ENCODE measurements around the gene TNRC6C. TPM values are rescaled to one million over a fixed set of nuclear protein-coding genes. Genes with fewer than 3 reads are reported as not detected.
"Not testable (repeated sequence)": the region's sequence is repeated elsewhere in the genome, so short reads cannot be mapped to it uniquely, and the experiment has no call there.

TNRC6C gene
- polyA plus RNA-seq, 2 donors, result 1.2 to 3.4 TPM

GRCh38 chr17:77930780-77931768 lies 27.4 kb upstream of the TNRC6C start:
- Histone ChIP-seq H3K4me1 (ENCODE audit: control insufficient read depth in 2 of 2, insufficient read depth in 2 of 2, low read length in 1 of 2) (no peaks in the 10 kb centered on the region), H3K4me3 (ENCODE audit: low read depth in 1 of 2, low read length in 2 of 2) (no peak overlapping the region), H3K36me3 (ENCODE audit: control insufficient read depth in 2 of 2, insufficient read depth in 2 of 2, low read length in 1 of 2) (no peaks in the 10 kb centered on the region), H3K9me3 (ENCODE audit: control insufficient read depth in 2 of 2, insufficient read depth in 1 of 2, low read depth in 1 of 2, low read length in 1 of 2) (no peaks in the 10 kb centered on the region), H3K27ac (ENCODE audit: low read depth in 2 of 2, low read length in 1 of 2) (no peak overlapping the region), H3K27me3 (ENCODE audit: control insufficient read depth in 1 of 2, insufficient read depth in 2 of 2, low read length in 2 of 2) (no peaks in the 10 kb centered on the region)
- WGBS, 2 donors, result 54 to 59% methylated on average over 23 to 24 of the region's 24 CpGs

- H3K4me3 ChIP-seq (ENCODE audit: low read depth in 1 of 2, low read length in 2 of 2), result no peak overlapping the region
- H3K4me1 ChIP-seq (ENCODE audit: control insufficient read depth in 2 of 2, insufficient read depth in 2 of 2, low read length in 1 of 2), result no peaks in the 10 kb centered on the region
- 76 to 90% methylated on average over 6 of the region's 6 CpGs for WGBS, 2 donors
- no peaks in the 10 kb centered on the region for H3K36me3 ChIP-seq (ENCODE audit: control insufficient read depth in 2 of 2, insufficient read depth in 2 of 2, low read length in 1 of 2)
- no peaks in the 10 kb centered on the region for H3K27me3 ChIP-seq (ENCODE audit: control insufficient read depth in 1 of 2, insufficient read depth in 2 of 2, low read length in 2 of 2)
- no peak overlapping the region for H3K27ac ChIP-seq (ENCODE audit: low read depth in 2 of 2, low read length in 1 of 2)
- no peaks in the 10 kb centered on the region for H3K9me3 ChIP-seq (ENCODE audit: control insufficient read depth in 2 of 2, insufficient read depth in 1 of 2, low read depth in 1 of 2, low read length in 1 of 2)
Observed at GRCh38 chr17:77933777-77934398, 24.6 kb upstream of the TNRC6C start.

GRCh38 chr17:77935121-77935571 lies 23.4 kb upstream of the TNRC6C start:
- Histone ChIP-seq H3K27me3 (ENCODE audit: control insufficient read depth in 1 of 2, insufficient read depth in 2 of 2, low read length in 2 of 2) (no peaks in the 10 kb centered on the region), H3K4me3 (ENCODE audit: low read depth in 1 of 2, low read length in 2 of 2) (no peak overlapping the region), H3K9me3 (ENCODE audit: control insufficient read depth in 2 of 2, insufficient read depth in 1 of 2, low read depth in 1 of 2, low read length in 1 of 2) (no peaks in the 10 kb centered on the region), H3K27ac (ENCODE audit: low read depth in 2 of 2, low read length in 1 of 2) (no peak overlapping the region), H3K36me3 (ENCODE audit: control insufficient read depth in 2 of 2, insufficient read depth in 2 of 2, low read length in 1 of 2) (no peaks in the 10 kb centered on the region), H3K4me1 (ENCODE audit: control insufficient read depth in 2 of 2, insufficient read depth in 2 of 2, low read length in 1 of 2) (no peaks in the 10 kb centered on the region)
- 45 to 59% methylated on average over 11 of the region's 11 CpGs for WGBS, 2 donors

DNA sequence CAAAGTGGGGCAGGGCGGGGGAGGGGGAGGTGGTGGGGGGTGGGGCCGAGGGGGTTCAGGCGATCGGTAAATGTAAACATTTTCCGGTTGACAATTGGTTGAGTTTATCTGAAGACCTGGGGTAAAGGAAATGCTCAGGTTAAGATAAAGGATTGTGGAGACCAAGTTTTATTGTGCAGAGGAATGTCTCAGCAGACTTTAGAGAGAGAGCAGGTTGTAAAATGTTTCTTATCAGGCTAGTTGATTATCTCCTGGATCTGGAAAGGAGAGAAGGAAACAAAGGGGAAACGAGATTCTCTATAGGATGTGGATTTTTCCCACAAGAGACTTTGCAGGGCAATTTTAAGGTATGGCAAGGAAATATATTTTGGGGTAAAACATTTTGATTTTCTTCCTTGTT lies 22.8 kb upstream of the TNRC6C start:
- H3K27ac ChIP-seq (ENCODE audit: low read depth in 2 of 2, low read length in 1 of 2); H3K36me3 ChIP-seq (ENCODE audit: control insufficient read depth in 2 of 2, insufficient read depth in 2 of 2, low read length in 1 of 2); H3K9me3 ChIP-seq (ENCODE audit: control insufficient read depth in 2 of 2, insufficient read depth in 1 of 2, low read depth in 1 of 2, low read length in 1 of 2); H3K27me3 ChIP-seq (ENCODE audit: control insufficient read depth in 1 of 2, insufficient read depth in 2 of 2, low read length in 2 of 2); H3K4me3 ChIP-seq (ENCODE audit: low read depth in 1 of 2, low read length in 2 of 2); H3K4me1 ChIP-seq (ENCODE audit: control insufficient read depth in 2 of 2, insufficient read depth in 2 of 2, low read length in 1 of 2): not testable (repeated sequence)
- whole genome bisulfite sequencing, 2 donors, result 43 to 53% methylated on average over 6 of the region's 6 CpGs

DNA sequence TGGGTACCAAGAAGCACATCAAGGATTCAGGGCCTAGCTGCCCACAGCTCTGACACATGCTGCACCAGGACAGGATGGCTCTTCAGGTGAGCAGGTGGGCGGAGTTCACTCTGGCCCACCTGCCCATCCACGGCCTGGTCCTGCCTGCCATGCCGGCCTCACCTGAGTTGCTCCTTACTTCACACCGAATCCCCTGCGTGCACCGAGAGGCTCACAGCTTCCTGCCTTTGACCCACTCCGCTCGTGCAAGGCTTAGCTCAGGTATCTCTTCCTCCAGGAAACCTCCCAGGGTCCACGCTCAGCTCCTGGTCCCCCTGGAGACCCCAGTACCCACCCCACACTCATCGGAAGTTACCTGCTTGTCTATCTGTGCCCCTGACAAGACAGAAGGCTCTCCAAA lies 21.6 kb upstream of the TNRC6C start:
- Histone ChIP-seq H3K4me1 (ENCODE audit: control insufficient read depth in 2 of 2, insufficient read depth in 2 of 2, low read length in 1 of 2) (no peaks in the 10 kb centered on the region), H3K27ac (ENCODE audit: low read depth in 2 of 2, low read length in 1 of 2) (no peak overlapping the region), H3K27me3 (ENCODE audit: control insufficient read depth in 1 of 2, insufficient read depth in 2 of 2, low read length in 2 of 2) (no peaks in the 10 kb centered on the region), H3K36me3 (ENCODE audit: control insufficient read depth in 2 of 2, insufficient read depth in 2 of 2, low read length in 1 of 2) (no peaks in the 10 kb centered on the region), H3K9me3 (ENCODE audit: control insufficient read depth in 2 of 2, insufficient read depth in 1 of 2, low read depth in 1 of 2, low read length in 1 of 2) (no peaks in the 10 kb centered on the region), H3K4me3 (ENCODE audit: low read depth in 1 of 2, low read length in 2 of 2) (no peak overlapping the region)
- 89% methylated on average over 10 of the region's 10 CpGs for WGBS, 2 donors

- 87 to 88% methylated on average over 7 of the region's 7 CpGs for WGBS, 2 donors
- Histone ChIP-seq H3K36me3 (ENCODE audit: control insufficient read depth in 2 of 2, insufficient read depth in 2 of 2, low read length in 1 of 2) (no peaks in the 10 kb centered on the region), H3K9me3 (ENCODE audit: control insufficient read depth in 2 of 2, insufficient read depth in 1 of 2, low read depth in 1 of 2, low read length in 1 of 2) (no peaks in the 10 kb centered on the region), H3K4me3 (ENCODE audit: low read depth in 1 of 2, low read length in 2 of 2) (no peak overlapping the region), H3K27me3 (ENCODE audit: control insufficient read depth in 1 of 2, insufficient read depth in 2 of 2, low read length in 2 of 2) (no peaks in the 10 kb centered on the region), H3K4me1 (ENCODE audit: control insufficient read depth in 2 of 2, insufficient read depth in 2 of 2, low read length in 1 of 2) (no peaks in the 10 kb centered on the region), H3K27ac (ENCODE audit: low read depth in 2 of 2, low read length in 1 of 2) (no peak overlapping the region)
Observed at GRCh38 chr17:77941004-77941403, 17.5 kb upstream of the TNRC6C start.

DNA sequence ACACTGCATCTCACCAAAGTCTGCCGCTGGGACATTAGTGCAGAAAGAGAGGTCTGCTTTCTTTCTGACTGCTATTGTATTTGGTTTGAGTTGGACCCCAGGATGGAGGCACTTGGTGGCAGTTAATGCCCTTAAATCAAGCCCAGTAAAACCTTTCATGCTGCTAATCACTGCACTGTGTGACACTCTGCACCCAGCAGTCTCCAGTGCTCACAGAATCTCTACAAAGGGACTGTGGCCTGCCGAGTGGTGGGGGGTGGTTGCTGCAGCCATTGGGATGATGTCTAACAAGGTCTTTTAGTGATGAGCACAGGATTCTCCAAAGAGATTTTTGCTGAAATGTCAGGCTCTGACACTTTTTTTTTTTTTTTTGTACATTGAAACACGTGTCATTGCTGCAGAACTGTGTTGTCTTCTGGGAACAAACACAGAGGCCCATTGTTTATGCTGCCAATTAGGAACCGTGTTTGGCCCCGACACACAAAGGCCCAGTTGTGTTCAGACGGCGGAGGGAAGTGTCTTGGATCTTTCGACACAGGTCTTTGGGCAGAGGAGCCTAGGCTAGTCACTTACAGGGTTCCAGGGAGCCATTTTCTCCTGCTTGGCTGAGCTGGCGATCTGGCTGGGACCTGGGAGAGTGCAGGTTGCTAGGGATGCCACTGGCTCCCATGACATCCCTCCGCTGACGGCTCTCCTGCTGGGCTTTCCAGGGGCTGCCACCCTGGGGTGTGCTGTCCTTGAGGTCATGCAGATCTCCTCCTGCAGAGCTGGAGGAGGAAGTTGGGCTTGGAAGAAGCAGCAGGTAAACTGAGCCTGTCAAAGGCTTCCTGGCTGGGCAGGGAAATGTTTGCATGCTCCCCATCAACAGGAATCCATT lies 16.2 kb upstream of the TNRC6C start:
- 72 to 83% methylated on average over 11 of the region's 11 CpGs for WGBS, 2 donors
- Histone ChIP-seq H3K27me3 (ENCODE audit: control insufficient read depth in 1 of 2, insufficient read depth in 2 of 2, low read length in 2 of 2) (no peaks in the 10 kb centered on the region), H3K9me3 (ENCODE audit: control insufficient read depth in 2 of 2, insufficient read depth in 1 of 2, low read depth in 1 of 2, low read length in 1 of 2) (no peaks in the 10 kb centered on the region), H3K4me1 (ENCODE audit: control insufficient read depth in 2 of 2, insufficient read depth in 2 of 2, low read length in 1 of 2) (no peaks in the 10 kb centered on the region), H3K27ac (ENCODE audit: low read depth in 2 of 2, low read length in 1 of 2) (no peak overlapping the region), H3K4me3 (ENCODE audit: low read depth in 1 of 2, low read length in 2 of 2) (no peak overlapping the region), H3K36me3 (ENCODE audit: control insufficient read depth in 2 of 2, insufficient read depth in 2 of 2, low read length in 1 of 2) (no peaks in the 10 kb centered on the region)

DNA sequence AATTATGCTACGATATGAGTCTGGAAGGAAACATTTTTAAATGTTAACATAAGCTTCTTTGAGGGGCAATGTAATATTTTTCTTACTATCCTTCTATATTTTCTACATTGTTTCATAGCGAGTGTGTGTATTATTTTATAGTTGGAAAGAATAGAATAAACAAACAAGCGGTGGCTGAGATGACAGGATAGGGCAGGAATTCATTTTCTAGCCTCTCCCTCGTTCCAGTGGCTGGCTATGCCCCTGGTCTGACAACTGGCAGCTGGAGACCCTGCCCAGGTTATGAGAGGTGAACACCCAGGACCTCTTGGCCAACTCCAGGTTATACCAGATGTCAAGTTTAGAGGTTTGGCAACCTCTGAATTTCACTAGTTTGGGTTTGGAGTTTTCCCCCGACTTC lies 14.5 kb upstream of the TNRC6C start:
- Histone ChIP-seq H3K4me1 (ENCODE audit: control insufficient read depth in 2 of 2, insufficient read depth in 2 of 2, low read length in 1 of 2) (no peaks in the 10 kb centered on the region), H3K4me3 (ENCODE audit: low read depth in 1 of 2, low read length in 2 of 2) (no peak overlapping the region), H3K27me3 (ENCODE audit: control insufficient read depth in 1 of 2, insufficient read depth in 2 of 2, low read length in 2 of 2) (no peaks in the 10 kb centered on the region), H3K27ac (ENCODE audit: low read depth in 2 of 2, low read length in 1 of 2) (no peak overlapping the region), H3K36me3 (ENCODE audit: control insufficient read depth in 2 of 2, insufficient read depth in 2 of 2, low read length in 1 of 2) (no peaks in the 10 kb centered on the region), H3K9me3 (ENCODE audit: control insufficient read depth in 2 of 2, insufficient read depth in 1 of 2, low read depth in 1 of 2, low read length in 1 of 2) (no peaks in the 10 kb centered on the region)
- WGBS, 2 donors, result 56 to 65% methylated on average over 5 of the region's 5 CpGs

Measured in esophagus (tissue), 2 donors.